ENCODE results near the gene LRRC51.

Gene LRRC51

GRCh38 chr11:72039856-72040401 is 40.7 kb upstream of the LRRC51 start:
- DNase-seq = no peak
- TF ChIP-seq, protein P1, sequence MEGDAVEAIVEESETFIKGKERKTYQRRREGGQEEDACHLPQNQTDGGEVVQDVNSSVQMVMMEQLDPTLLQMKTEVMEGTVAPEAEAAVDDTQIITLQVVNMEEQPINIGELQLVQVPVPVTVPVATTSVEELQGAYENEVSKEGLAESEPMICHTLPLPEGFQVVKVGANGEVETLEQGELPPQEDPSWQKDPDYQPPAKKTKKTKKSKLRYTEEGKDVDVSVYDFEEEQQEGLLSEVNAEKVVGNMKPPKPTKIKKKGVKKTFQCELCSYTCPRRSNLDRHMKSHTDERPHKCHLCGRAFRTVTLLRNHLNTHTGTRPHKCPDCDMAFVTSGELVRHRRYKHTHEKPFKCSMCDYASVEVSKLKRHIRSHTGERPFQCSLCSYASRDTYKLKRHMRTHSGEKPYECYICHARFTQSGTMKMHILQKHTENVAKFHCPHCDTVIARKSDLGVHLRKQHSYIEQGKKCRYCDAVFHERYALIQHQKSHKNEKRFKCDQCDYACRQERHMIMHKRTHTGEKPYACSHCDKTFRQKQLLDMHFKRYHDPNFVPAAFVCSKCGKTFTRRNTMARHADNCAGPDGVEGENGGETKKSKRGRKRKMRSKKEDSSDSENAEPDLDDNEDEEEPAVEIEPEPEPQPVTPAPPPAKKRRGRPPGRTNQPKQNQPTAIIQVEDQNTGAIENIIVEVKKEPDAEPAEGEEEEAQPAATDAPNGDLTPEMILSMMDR (IDR thresholded peaks at IDR 0.05; ENCODE audit: low read depth, low read length) = no peak
- no peaks in the 10 kb centered on the region for H3K27me3 ChIP-seq
- H3K4me1 ChIP-seq = peaks cover 23% of the 10 kb centered on the region
- no peaks in the 10 kb centered on the region for H3K9me3 ChIP-seq
- peaks cover 25% of the 10 kb centered on the region for H3K36me3 ChIP-seq
- peak overlapping the region; percentile 73 for H3K4me3 ChIP-seq (ENCODE audit: low read depth, low read length)

DNA sequence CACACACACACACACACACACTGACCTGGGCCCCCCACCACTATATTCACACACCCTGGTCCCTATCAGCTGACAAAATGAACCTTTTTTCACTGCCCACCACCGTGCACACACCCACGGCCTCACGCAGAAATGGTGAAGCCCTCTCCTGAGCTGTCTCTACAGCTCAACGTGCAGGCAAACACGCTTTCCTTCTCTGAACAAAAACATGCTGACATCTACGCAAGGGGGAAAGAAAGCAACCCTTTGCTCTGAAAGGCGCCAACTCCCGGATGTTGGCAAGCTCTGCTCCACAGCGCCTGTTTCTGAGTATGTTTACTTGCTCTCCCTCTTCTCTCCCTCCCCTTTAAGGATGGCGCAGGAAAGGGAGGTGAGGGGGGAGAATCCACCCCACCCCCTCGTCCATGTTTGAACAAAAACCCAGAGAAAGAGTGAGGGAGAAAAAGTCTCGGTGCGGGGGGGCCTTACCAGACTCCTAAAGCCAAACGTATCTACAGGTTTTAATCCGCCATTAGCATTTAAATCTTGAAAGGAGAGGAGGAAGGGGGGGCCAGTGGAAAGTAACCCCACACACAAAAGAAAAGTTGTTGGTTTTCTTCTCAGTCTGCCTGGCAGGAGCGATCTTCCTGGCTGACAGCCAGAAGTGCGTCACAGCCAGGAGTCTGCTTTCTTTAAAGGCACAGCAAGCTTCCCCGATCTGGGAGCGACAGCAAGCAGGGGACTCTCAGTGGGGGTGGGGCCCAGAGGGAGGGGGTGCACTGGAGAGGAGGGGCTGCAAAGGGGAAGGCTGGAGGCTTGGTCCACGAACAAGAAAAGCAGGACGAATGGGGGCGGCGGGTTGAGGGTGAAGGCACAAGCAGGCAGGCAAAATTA is 39.9 kb upstream of the LRRC51 start:
- H3K4me1 ChIP-seq = peaks cover 23% of the 10 kb centered on the region
- H3K27me3 ChIP-seq = no peaks in the 10 kb centered on the region
- peak; percentile 95 for DNase-seq
- H3K4me3 ChIP-seq (ENCODE audit: low read depth, low read length) = peak overlapping the region; percentile 73
- TF ChIP-seq, protein P1 (IDR thresholded peaks at IDR 0.05; ENCODE audit: low read depth, low read length) = no peak
- peaks cover 17% of the 10 kb centered on the region for H3K36me3 ChIP-seq
- no peaks in the 10 kb centered on the region for H3K9me3 ChIP-seq

DNA sequence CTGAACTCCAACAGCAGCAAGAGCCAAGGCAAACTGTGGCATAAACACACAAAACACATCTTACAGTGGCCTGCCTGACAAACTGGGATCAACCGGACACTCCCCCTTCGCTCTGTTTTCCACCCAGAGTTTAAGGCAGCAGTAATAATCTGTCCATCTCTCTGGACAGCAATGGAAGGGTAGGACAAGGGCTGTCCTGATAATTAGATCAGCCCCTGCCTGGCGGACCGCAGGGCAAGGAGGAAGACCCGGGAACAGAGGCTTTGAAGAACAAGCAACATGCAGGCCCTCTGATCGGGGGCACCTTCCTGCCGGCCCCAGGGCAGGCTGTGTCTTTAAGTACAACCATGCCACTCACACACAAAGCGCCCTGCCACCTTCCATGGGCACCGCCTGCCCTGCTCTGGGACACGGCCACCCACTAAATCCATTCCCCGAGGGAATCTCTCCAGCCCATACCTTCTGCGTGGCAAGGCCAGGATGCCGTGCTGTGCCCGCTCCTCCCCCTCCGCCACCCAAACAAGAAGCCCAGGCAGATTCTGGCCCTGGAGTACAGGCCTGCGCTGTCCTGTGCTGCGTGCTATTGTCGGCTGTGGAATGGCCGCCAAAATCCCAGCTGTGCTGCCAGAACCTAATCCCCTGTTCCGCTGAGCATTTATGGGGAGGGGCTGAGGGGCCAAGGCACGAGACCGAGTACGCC is 39.1 kb upstream of the LRRC51 start:
- TF ChIP-seq, protein P1 (IDR thresholded peaks at IDR 0.05; ENCODE audit: low read depth, low read length) = no peak
- DNase-seq = peak; percentile 85
- peaks cover 23% of the 10 kb centered on the region for H3K4me1 ChIP-seq
- H3K27me3 ChIP-seq = no peaks in the 10 kb centered on the region
- H3K36me3 ChIP-seq = peaks cover 12% of the 10 kb centered on the region
- peak overlapping the region; percentile 73 for H3K4me3 ChIP-seq (ENCODE audit: low read depth, low read length)
- no peaks in the 10 kb centered on the region for H3K9me3 ChIP-seq

GRCh38 chr11:72042064-72042745 is 38.4 kb upstream of the LRRC51 start:
- Histone ChIP-seq H3K36me3 (peaks cover 11% of the 10 kb centered on the region), H3K9me3 (no peaks in the 10 kb centered on the region), H3K4me1 (peaks cover 23% of the 10 kb centered on the region), H3K27me3 (no peaks in the 10 kb centered on the region), H3K4me3 (ENCODE audit: low read depth, low read length) (peak overlapping the region; percentile 73)
- no peak for DNase-seq
- TF ChIP-seq, protein P1 (IDR thresholded peaks at IDR 0.05; ENCODE audit: low read depth, low read length) = no peak

DNA sequence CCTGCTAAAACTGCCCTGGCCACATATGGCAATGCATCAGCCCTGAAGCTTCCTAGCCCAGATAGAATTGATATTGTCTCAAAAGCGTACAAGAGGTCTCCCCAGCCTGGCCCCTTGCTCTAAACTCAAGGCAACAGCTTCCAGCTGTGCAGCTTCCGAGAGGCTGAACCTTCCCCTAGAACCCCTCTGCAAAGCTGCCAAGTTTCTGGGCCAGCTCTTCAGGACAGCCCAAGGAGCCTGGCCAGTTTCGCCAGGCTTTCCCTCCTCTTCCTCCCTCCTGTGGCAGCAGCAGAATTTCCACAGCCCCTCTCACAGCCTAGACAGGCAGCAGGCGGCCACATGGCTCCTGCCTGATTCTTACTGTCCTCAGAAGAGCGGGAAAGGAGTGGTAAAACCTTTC is 34.8 kb upstream of the LRRC51 start:
- DNase-seq = no peak
- H3K36me3 ChIP-seq = peaks cover 14% of the 10 kb centered on the region
- peaks cover 8% of the 10 kb centered on the region for H3K4me1 ChIP-seq

More for the DNA sequence above, 34.8 kb upstream of the LRRC51 start:
- TF ChIP-seq, protein P1 (IDR thresholded peaks at IDR 0.05; ENCODE audit: low read depth, low read length) = no peak
- Histone ChIP-seq H3K9me3 (no peaks in the 10 kb centered on the region), H3K27me3 (no peaks in the 10 kb centered on the region), H3K4me3 (ENCODE audit: low read depth, low read length) (no peak overlapping the region)

Data from BE2C (cell line).